GM18499 (cell line): ENCODE measurements around the gene SDHD.
A peak's percentile ranks its signal among the peaks of the same experiment; 100 is the strongest.
"Not testable (repeated sequence)": the region's sequence is repeated elsewhere in the genome, so short reads cannot be mapped to it uniquely, and the experiment has no call there.

ENCODE experiments used
- ATAC-seq: cut with Tn5 transposase; IDR thresholded peaks from one replicate; pipeline ENCODE4 v1.9.1; 2021; ENCODE audit warnings: moderate number of reproducible peaks; ENCODE audit not compliant: insufficient read depth, unreplicated experiment

Gene SDHD

GRCh38 chr11:112086422-112087191 lies at the start of gene SDHD, which contains the start of gene TIMM8B:
Gene SDHD (plus strand): TSS chr11:112086873. CDS start chr11:112086908, 35 bp downstream.
Gene TIMM8B (minus strand): TSS chr11:112086756. CDS start chr11:112086723, 33 bp downstream.
- peak; percentile 64 for ATAC-seq

- ATAC-seq = no peak
Measured at GRCh38 chr11:112037527-112037926, 49.1 kb upstream of the SDHD start.

GRCh38 chr11:112042161-112042960 lies 44.3 kb upstream of the SDHD start:
- ATAC-seq = no peak

GRCh38 chr11:112042961-112043304 lies 43.7 kb upstream of the SDHD start:
- no peak for ATAC-seq

GRCh38 chr11:112044961-112045360 lies 41.7 kb upstream of the SDHD start:
- ATAC-seq = no peak

GRCh38 chr11:112046647-112047046 lies 40.0 kb upstream of the SDHD start:
- not testable (repeated sequence) for ATAC-seq

GRCh38 chr11:112048256-112048655 lies 38.4 kb upstream of the SDHD start:
- ATAC-seq = not testable (repeated sequence)

GRCh38 chr11:112049777-112050176 lies 36.9 kb upstream of the SDHD start:
- ATAC-seq = no peak

- peak; percentile 75 for ATAC-seq
Measured at GRCh38 chr11:112050721-112051120, 36.0 kb upstream of the SDHD start.

- ATAC-seq = no peak
Measured at GRCh38 chr11:112051768-112052167, 34.9 kb upstream of the SDHD start.

- ATAC-seq = no peak
Measured at GRCh38 chr11:112057170-112057569, 29.5 kb upstream of the SDHD start.

GRCh38 chr11:112058103-112058502 lies 28.6 kb upstream of the SDHD start:
- ATAC-seq = no peak

GRCh38 chr11:112062923-112063322 lies 23.8 kb upstream of the SDHD start:
- ATAC-seq = no peak

- peak; percentile 60 for ATAC-seq
Measured at GRCh38 chr11:112073941-112074811, 12.5 kb upstream of the SDHD start, which contains the start of the genes NKAPD1 and PIH1D2. Gene NKAPD1 (plus strand): TSS chr11:112074299. CDS start chr11:112075575, 1,276 bp downstream. Gene PIH1D2 (minus strand): TSS chr11:112074017. CDS start chr11:112073174, 843 bp downstream.

- no peak for ATAC-seq
Measured at GRCh38 chr11:112082729-112083128, 3.9 kb upstream of the SDHD start.

- ATAC-seq = peak; percentile 13
Measured at GRCh38 chr11:112085822-112086421, 751 bp upstream of the SDHD start.

- no peak for ATAC-seq
Measured at GRCh38 chr11:112087212-112087611, 539 bp downstream of the SDHD start.

GRCh38 chr11:112095302-112095701 lies 8.6 kb downstream of the SDHD start:
- not testable (repeated sequence) for ATAC-seq

- ATAC-seq = no peak
Measured at GRCh38 chr11:112096194-112096593, 9.5 kb downstream of the SDHD start.
